Mammary epithelial cell (primary cell): ENCODE measurements around the gene GNB5.

Experiments
- EZH2 ChIP-seq: IDR thresholded peaks from 2 replicates; pipeline ENCODE4 v1.6.1; 2012; ENCODE audit warnings: low read length, inconsistent platforms, borderline replicate concordance
- TF ChIP-seq, protein P1 (sequence below), 2 donors: IDR thresholded peaks in 1 of 2; conservative IDR thresholded peaks in 1 of 2; 2 replicates each; pipeline ENCODE4 v1.5.1; 2011 to 2012; ENCODE audit warnings: inconsistent platforms in 2 of 2, low read length in 2 of 2, mild to moderate bottlenecking in 2 of 2, control low read depth in 1 of 2, low read depth in 1 of 2; ENCODE audit not compliant: insufficient read depth in 1 of 2; ENCODE audit errors: extremely low read depth in 1 of 2

DNA sequence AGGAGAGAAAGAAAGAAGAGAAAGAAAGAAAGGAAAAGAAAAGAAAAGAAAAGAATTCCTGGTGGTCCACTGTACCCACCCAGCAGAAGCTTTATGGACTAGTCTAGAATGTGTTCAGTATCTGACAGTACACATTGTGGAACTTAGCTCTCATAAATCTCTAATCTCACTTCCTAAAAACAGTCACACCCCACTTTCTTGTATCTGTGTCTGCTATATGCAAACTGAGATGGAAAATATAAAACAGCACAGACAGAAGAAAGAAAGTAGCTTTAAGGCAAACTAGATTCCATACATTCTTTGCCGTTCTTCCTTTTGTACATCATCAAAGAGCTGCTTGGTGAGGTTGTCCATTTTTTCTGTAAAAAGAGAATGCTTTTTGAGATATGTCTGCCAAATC, 41.1 kb upstream of the GNB5 start:
- TF ChIP-seq, protein P1, sequence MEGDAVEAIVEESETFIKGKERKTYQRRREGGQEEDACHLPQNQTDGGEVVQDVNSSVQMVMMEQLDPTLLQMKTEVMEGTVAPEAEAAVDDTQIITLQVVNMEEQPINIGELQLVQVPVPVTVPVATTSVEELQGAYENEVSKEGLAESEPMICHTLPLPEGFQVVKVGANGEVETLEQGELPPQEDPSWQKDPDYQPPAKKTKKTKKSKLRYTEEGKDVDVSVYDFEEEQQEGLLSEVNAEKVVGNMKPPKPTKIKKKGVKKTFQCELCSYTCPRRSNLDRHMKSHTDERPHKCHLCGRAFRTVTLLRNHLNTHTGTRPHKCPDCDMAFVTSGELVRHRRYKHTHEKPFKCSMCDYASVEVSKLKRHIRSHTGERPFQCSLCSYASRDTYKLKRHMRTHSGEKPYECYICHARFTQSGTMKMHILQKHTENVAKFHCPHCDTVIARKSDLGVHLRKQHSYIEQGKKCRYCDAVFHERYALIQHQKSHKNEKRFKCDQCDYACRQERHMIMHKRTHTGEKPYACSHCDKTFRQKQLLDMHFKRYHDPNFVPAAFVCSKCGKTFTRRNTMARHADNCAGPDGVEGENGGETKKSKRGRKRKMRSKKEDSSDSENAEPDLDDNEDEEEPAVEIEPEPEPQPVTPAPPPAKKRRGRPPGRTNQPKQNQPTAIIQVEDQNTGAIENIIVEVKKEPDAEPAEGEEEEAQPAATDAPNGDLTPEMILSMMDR (conservative IDR thresholded peaks at IDR 0.05 in 1 of 2, IDR thresholded peaks at IDR 0.05 in 1 of 2; ENCODE audit: extremely low read depth in 1 of 2, insufficient read depth in 1 of 2, low read depth in 1 of 2, low read length in 2 of 2): no peak
- TF ChIP-seq EZH2: no peak
